ENCODE data around the gene ZNF879. TPM values are rescaled to one million over a fixed set of nuclear protein-coding genes. Genes with fewer than 3 reads are reported as not detected.

Gene ZNF879
- total RNA-seq, 1 experiment from 2014 or later: not detected

DNA sequence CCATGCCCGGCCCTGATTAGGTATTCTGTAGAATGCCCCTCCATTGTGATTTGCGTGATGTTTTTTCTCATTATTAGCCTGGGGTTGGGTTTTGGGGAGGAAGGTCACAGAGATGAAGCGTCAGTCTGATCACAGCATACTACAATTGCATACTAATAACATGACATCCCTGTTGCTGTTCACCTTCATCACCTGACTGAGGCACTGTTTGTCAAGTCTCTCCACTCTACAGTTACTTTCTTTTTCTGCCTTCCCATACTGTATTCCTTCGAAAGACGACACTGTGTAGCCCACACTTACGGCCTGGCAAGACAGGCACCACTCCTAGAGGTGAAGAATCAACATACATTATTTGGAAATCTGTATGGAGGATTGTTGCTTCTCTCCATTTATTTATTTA, 42.1 kb downstream of the ZNF879 start:
- H3K9me3 ChIP-seq (ENCODE audit: control insufficient read depth in 1 of 2, insufficient read depth in 1 of 2, low read depth in 1 of 2, low read length in 2 of 2): peaks cover 0 to 6% of the 10 kb centered on the region in 2 experiments; a peak in 2 of 4 replicates
- no peak overlapping the region for H3K27ac ChIP-seq (ENCODE audit: low read depth, low read length)
- no peak overlapping the region for H2AFZ ChIP-seq (ENCODE audit: low read depth, low read length, poor library complexity, severe bottlenecking)
- no TSS peak for BruUV-seq (replicated peaks)
- CTCF ChIA-PET: no interaction called here
- H3K4me1 ChIP-seq (ENCODE audit: control insufficient read depth in 1 of 2, insufficient read depth in 2 of 2, low read length in 2 of 2): no peaks in the 10 kb centered on the region
- POLR2A ChIA-PET: no interaction called here
- no peaks in the 10 kb centered on the region for H3K36me3 ChIP-seq (ENCODE audit: control insufficient read depth in 1 of 2, insufficient read depth in 2 of 2, low read length in 2 of 2)
- RAD21 ChIA-PET (ENCODE audit: low non-redundant PET in 1 of 2, low total read pairs in 2 of 2, uncharacterized antibody in 2 of 2, unreplicated experiment in 2 of 2): no interaction called here
- no peaks in the 10 kb centered on the region for H3K27me3 ChIP-seq (ENCODE audit: insufficient read depth, low read length)
- no peak overlapping the region for H3K4me3 ChIP-seq (replicated peaks in 1 of 2; ENCODE audit: low read depth in 1 of 2, low read length in 2 of 2)
- no peak for TF ChIP-seq SIN3A (IDR thresholded peaks at IDR 0.05; ENCODE audit: low read depth)
- TF ChIP-seq, protein P1, sequence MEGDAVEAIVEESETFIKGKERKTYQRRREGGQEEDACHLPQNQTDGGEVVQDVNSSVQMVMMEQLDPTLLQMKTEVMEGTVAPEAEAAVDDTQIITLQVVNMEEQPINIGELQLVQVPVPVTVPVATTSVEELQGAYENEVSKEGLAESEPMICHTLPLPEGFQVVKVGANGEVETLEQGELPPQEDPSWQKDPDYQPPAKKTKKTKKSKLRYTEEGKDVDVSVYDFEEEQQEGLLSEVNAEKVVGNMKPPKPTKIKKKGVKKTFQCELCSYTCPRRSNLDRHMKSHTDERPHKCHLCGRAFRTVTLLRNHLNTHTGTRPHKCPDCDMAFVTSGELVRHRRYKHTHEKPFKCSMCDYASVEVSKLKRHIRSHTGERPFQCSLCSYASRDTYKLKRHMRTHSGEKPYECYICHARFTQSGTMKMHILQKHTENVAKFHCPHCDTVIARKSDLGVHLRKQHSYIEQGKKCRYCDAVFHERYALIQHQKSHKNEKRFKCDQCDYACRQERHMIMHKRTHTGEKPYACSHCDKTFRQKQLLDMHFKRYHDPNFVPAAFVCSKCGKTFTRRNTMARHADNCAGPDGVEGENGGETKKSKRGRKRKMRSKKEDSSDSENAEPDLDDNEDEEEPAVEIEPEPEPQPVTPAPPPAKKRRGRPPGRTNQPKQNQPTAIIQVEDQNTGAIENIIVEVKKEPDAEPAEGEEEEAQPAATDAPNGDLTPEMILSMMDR (IDR thresholded peaks at IDR 0.05 in 2 of 3, conservative IDR thresholded peaks at IDR 0.05 in 1 of 3; ENCODE audit: borderline replicate concordance in 1 of 3, insufficient read depth in 1 of 3, low read depth in 2 of 3, low read length in 2 of 3): 0 out of 6 replicates have a peak, but pooled peaks of 1 of the 3 experiments have one; percentile 11
- H3K9ac ChIP-seq (ENCODE audit: low read length): no peak overlapping the region
- H3K79me2 ChIP-seq (ENCODE audit: insufficient read depth, low read length): no peaks in the 10 kb centered on the region
- no peak for DNase-seq (ENCODE audit: low read depth, low spot score)
- H3K9me2 ChIP-seq (ENCODE audit: insufficient read depth): no peaks in the 10 kb centered on the region
- ATAC-seq: no peak
- no peaks in the 10 kb centered on the region for H4K20me1 ChIP-seq (ENCODE audit: insufficient read depth)
- H3K4me2 ChIP-seq (ENCODE audit: low read length): no peak overlapping the region
- intact Hi-C loops (cut with micrococcal nuclease): no loop called here

DNA sequence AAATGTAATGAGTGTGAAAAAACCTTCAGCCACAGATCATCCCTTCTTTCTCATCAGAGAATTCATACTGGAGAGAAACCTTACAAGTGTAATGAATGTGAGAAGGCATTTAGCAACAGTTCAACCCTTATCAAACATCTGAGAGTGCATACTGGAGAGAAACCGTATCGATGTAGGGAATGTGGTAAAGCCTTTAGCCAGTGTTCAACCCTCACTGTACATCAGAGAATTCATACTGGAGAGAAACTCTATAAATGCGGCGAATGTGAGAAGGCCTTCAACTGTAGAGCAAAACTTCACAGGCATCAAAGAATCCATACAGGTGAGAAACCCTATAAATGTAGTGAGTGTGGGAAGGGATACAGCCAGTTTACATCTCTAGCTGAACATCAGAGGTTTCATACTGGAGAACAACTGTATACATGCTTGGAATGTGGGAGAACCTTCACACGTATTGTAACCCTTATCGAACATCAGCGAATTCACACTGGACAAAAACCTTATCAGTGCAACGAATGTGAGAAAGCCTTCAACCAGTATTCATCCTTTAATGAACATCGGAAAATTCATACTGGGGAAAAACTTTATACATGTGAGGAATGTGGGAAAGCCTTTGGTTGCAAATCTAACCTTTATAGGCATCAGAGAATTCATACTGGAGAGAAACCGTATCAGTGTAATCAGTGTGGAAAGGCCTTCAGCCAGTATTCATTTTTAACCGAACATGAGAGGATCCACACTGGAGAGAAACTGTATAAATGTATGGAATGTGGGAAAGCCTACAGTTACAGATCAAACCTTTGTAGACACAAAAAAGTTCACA, 55.8 kb downstream of the ZNF879 start:
- DNase-seq (ENCODE audit: low read depth, low spot score): no peak
- no peak overlapping the region for H3K27ac ChIP-seq (ENCODE audit: low read depth, low read length)
- peaks cover 20 to 50% of the 10 kb centered on the region in 2 experiments; a peak in 3 of 4 replicates for H3K9me3 ChIP-seq (ENCODE audit: control insufficient read depth in 1 of 2, insufficient read depth in 1 of 2, low read depth in 1 of 2, low read length in 2 of 2)
- RAD21 ChIA-PET (ENCODE audit: low non-redundant PET in 1 of 2, low total read pairs in 2 of 2, uncharacterized antibody in 2 of 2, unreplicated experiment in 2 of 2): no interaction called here
- no TSS peak for BruUV-seq (replicated peaks)
- CTCF ChIA-PET: no interaction called here
- no peak for TF ChIP-seq EGR1 (IDR thresholded peaks at IDR 0.05; ENCODE audit: low read depth)
- TF ChIP-seq ZNF274 (IDR thresholded peaks at IDR 0.05; ENCODE audit: low read depth, low read length): peak; percentile 88
- no peaks in the 10 kb centered on the region for H3K27me3 ChIP-seq (ENCODE audit: insufficient read depth, low read length)
- H3K79me2 ChIP-seq (ENCODE audit: insufficient read depth, low read length): no peaks in the 10 kb centered on the region
- intact Hi-C loops (cut with micrococcal nuclease): no loop called here
- no peaks in the 10 kb centered on the region for H4K20me1 ChIP-seq (ENCODE audit: insufficient read depth)
- H3K36me3 ChIP-seq (ENCODE audit: control insufficient read depth in 1 of 2, insufficient read depth in 2 of 2, low read length in 2 of 2): no peaks in the 10 kb centered on the region
- no peak overlapping the region for H3K4me2 ChIP-seq (ENCODE audit: low read length)
- no peak overlapping the region for H3K9ac ChIP-seq (ENCODE audit: low read length)
- no peaks in the 10 kb centered on the region for H3K4me1 ChIP-seq (ENCODE audit: control insufficient read depth in 1 of 2, insufficient read depth in 2 of 2, low read length in 2 of 2)
- ATAC-seq: no peak
- H2AFZ ChIP-seq (ENCODE audit: low read depth, low read length, poor library complexity, severe bottlenecking): no peak overlapping the region
- POLR2A ChIA-PET: no interaction called here
- no peak overlapping the region for H3K4me3 ChIP-seq (replicated peaks in 1 of 2; ENCODE audit: low read depth in 1 of 2, low read length in 2 of 2)
- no peaks in the 10 kb centered on the region for H3K9me2 ChIP-seq (ENCODE audit: insufficient read depth)
